ENCODE results near the gene PDCD7. TPM values are rescaled to one million over a fixed set of nuclear protein-coding genes. Genes with fewer than 3 reads are reported as not detected.
"Not testable (repeated sequence)": the region's sequence is repeated elsewhere in the genome, so short reads cannot be mapped to it uniquely, and the experiment has no call there.

PDCD7 gene
- total RNA-seq, 6 experiments from 2014 or later, result 18.5 to 32.1 (median 22.8) TPM

DNA sequence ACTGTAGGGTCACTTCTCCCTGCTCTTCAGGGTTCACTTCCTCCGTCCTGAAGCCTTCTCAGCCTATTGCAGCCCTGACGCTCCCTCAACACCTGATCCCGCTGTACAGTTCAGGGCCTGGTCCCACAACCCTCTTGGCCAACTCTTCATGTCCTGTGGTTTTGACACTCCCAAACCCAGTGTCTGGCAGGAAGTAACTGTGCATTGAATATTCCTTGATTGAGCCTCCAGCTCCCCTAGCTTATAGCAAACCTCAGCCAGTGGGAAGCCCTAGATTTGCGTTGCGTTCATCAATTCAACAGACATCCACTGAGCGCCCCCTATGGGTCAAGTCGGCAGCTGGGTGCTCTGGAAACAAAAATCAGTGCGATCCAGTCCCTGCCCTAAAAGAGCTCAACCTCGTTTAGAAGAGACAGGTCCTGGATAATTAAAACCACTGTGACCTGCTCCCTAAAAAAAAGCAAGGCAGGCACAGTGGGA lies 32.2 kb downstream of the PDCD7 start:
- TF ChIP-seq CTCF (IDR thresholded peaks at IDR 0.05), result peak; percentile 87
- peak; percentile 36 for DNase-seq
- no peaks in the 10 kb centered on the region for H3K9me3 Mint-ChIP-seq
- no peak overlapping the region for H3K4me3 Mint-ChIP-seq
- H3K36me3 Mint-ChIP-seq (ENCODE audit: low read depth), result peaks cover 19% of the 10 kb centered on the region
- no peak overlapping the region for H3K27ac Mint-ChIP-seq
- no peaks in the 10 kb centered on the region; the same call in 1 of the 2 replicates for H3K27me3 Mint-ChIP-seq (ENCODE audit: insufficient read depth)
- no peaks in the 10 kb centered on the region for H3K4me1 Mint-ChIP-seq (ENCODE audit: low read depth)

GRCh38 chr15:65100442-65100841 lies 33.2 kb downstream of the PDCD7 start:
- no peak overlapping the region for H3K4me3 Mint-ChIP-seq
- H3K9me3 Mint-ChIP-seq, result no peaks in the 10 kb centered on the region

DNA sequence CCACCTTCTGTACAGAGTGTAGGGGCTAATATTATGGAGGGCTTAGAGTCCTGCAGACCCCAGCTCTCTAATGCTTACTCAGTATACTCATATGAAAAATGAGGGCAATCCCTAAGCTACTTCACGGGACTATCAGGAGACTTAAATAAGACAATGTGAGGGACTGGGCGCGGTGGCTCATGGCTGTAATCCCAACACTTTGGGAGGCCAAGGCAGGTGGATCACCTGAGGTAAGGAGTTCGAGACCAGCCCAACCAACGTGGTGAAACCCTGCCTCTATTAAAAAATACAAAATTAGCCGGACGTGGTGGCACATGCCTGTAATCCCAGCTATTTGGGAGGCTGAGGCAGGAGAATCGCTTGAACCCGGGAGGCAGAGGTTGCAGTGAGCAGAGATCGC lies 33.8 kb downstream of the PDCD7 start:
- not testable (repeated sequence) for H3K4me1 Mint-ChIP-seq (ENCODE audit: low read depth); H3K4me3 Mint-ChIP-seq; H3K27ac Mint-ChIP-seq; DNase-seq; H3K27me3 Mint-ChIP-seq (ENCODE audit: insufficient read depth); H3K9me3 Mint-ChIP-seq
- H3K36me3 Mint-ChIP-seq (ENCODE audit: low read depth), result peaks cover 19% of the 10 kb centered on the region

More at GRCh38 chr15:65100442-65100841, 33.2 kb downstream of the PDCD7 start:
- Mint-ChIP-seq H3K36me3 (ENCODE audit: low read depth) (peaks cover 19% of the 10 kb centered on the region), H3K27ac (no peak overlapping the region), H3K27me3 (ENCODE audit: insufficient read depth) (no peaks in the 10 kb centered on the region; the same call in 1 of the 2 replicates), H3K4me1 (ENCODE audit: low read depth) (no peaks in the 10 kb centered on the region)
- no peak for TF ChIP-seq CTCF (IDR thresholded peaks at IDR 0.05)
- no peak for DNase-seq

DNA sequence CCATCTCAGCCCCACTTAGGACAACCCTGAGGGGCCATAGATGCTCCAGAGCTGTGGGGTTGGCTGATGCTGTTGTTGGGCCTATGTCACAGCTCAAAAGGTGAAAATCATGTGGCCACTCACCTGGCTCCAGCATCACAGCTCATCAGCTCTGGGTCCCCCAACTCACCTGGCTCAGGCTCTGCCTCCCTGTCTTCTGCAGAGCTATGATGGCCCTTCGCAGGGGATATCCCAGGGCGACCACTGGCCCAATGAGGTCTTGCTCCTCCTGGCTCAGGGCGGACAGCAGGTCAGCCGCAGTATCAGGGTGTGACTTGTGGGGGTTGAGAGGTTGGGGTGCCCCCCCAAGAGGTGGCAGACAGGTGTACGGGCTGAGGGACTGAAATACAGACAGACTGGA lies 34.3 kb downstream of the PDCD7 start:
- TF ChIP-seq CTCF (IDR thresholded peaks at IDR 0.05), result no peak
- Mint-ChIP-seq H3K9me3 (no peaks in the 10 kb centered on the region), H3K4me3 (no peak overlapping the region), H3K27me3 (ENCODE audit: insufficient read depth) (no peaks in the 10 kb centered on the region; the same call in 1 of the 2 replicates), H3K4me1 (ENCODE audit: low read depth) (no peaks in the 10 kb centered on the region), H3K27ac (no peak overlapping the region), H3K36me3 (ENCODE audit: low read depth) (peaks cover 19% of the 10 kb centered on the region)
- DNase-seq, result no peak

DNA sequence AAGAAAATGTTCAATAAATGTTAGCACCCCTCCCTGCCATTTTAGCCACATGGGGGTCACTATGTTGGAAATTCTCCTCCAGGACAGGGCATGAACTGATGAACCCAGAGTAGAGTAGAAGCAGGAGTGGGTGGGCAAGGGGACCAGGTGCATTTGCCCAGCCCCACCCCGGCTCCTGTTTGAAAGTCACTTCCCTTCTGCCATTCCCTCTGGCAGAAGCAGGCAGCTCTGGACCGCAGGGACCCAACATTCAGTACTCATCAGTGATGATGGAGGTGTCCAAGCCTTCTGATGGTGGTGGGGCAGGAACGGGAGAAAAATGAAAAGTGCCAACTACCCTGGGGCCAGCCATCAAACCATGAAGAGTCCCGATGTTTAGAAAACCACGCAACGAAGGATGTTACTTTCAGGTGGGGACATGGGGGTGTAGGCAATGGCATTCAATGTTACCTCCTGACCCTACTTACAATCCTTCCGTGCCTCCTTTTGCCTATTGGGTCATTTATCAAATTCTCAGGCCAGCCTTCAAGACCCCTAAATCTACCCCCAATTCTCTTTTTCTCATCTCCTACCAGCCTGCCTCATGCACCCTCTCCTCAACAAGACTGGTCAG lies 35.9 kb downstream of the PDCD7 start:
- TF ChIP-seq CTCF (IDR thresholded peaks at IDR 0.05), result no peak
- DNase-seq, result no peak
- H3K27ac Mint-ChIP-seq, result no peak overlapping the region
- no peaks in the 10 kb centered on the region for H3K4me1 Mint-ChIP-seq (ENCODE audit: low read depth)
- H3K27me3 Mint-ChIP-seq (ENCODE audit: insufficient read depth), result no peaks in the 10 kb centered on the region; the same call in 1 of the 2 replicates
- no peaks in the 10 kb centered on the region for H3K9me3 Mint-ChIP-seq
- H3K4me3 Mint-ChIP-seq, result no peak overlapping the region
- peaks cover 19% of the 10 kb centered on the region for H3K36me3 Mint-ChIP-seq (ENCODE audit: low read depth)

DNA sequence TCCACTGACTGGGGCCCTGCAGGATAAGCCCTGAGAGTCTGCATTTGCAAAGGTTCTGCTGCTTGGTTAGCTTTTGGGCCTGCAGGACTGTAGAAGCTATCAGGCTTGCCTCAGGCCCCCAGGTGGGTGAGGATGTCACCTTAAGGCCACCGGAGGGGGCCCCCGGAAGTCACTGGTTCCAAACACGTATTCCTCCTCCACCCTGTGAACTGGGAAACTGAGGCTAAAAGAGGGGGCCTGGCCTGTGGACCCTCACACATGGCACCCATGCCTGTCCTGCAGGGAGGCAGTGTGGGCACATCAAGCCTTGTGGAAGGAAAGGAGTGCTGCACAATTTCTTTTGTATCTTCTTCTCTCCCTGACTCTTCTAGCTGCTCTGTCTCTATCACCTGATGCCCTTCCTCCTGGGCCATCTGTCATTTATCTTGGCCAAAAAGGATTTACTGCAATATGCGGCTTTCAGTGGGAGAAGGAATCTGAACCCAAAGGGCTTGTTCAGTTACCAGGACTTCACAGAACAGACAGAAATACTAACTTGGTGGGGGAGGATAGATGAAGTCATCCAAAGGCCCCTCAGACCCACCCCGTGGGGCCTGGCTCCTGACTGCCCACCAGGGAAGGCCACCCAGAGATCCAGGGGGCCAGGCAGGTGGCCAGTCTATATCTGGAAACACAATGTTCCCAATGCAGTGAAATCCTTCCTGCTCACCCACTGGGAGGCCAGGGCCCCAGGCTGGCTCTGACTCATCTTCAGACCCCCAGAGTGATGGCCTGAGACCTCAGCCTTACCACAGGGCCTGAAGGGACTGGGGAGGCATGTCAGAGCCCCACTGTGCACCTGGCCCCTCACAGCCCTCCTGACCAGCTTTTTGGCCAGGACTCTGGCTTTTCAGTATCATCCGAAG lies 36.9 kb downstream of the PDCD7 start:
- Mint-ChIP-seq H3K27me3 (ENCODE audit: insufficient read depth) (no peaks in the 10 kb centered on the region; the same call in 1 of the 2 replicates), H3K27ac (no peak overlapping the region), H3K9me3 (no peaks in the 10 kb centered on the region), H3K36me3 (ENCODE audit: low read depth) (peaks cover 18% of the 10 kb centered on the region), H3K4me1 (ENCODE audit: low read depth) (no peaks in the 10 kb centered on the region), H3K4me3 (no peak overlapping the region)
- no peak for TF ChIP-seq CTCF (IDR thresholded peaks at IDR 0.05)
- DNase-seq, result no peak

Data from HFFc6 (cell line).